ENCODE results near the gene NEURL1B.

The NEURL1B gene

DNA sequence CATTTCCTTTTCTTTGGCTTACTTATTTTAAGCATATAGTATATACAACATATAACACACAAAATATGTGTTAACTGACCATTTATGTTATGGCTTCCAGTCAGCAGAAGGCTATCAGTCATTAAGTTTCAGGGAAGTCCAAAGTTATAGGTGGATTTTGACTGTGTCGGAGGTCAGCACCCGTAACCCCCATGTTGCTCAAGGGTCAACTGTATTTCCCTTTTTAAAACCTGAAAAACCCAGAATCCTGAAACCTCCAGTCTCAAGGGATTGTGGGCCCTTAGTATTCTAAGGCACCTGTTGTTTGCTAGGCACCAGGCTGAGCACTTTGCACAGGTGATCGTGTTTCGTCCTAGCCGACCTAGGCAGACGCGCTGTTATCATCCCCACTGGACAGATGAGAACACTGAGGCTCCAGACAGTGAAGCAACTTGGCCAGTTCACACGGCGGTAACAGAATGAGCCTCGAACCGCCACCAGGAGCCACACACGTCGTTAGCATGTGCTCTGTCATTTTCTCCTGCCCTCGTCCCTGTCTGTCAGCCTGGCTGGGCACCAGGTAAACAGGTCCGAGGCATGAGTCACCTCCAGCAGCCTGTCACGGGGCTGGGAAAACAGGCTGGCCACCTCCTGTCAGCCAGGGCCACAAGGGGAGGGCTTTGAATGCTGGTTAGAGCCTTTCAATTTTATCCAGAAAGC lies 90.1 kb downstream of the NEURL1B start:
- H3K27ac ChIP-seq: peak overlapping the region; percentile 30
- TF ChIP-seq, protein P1, sequence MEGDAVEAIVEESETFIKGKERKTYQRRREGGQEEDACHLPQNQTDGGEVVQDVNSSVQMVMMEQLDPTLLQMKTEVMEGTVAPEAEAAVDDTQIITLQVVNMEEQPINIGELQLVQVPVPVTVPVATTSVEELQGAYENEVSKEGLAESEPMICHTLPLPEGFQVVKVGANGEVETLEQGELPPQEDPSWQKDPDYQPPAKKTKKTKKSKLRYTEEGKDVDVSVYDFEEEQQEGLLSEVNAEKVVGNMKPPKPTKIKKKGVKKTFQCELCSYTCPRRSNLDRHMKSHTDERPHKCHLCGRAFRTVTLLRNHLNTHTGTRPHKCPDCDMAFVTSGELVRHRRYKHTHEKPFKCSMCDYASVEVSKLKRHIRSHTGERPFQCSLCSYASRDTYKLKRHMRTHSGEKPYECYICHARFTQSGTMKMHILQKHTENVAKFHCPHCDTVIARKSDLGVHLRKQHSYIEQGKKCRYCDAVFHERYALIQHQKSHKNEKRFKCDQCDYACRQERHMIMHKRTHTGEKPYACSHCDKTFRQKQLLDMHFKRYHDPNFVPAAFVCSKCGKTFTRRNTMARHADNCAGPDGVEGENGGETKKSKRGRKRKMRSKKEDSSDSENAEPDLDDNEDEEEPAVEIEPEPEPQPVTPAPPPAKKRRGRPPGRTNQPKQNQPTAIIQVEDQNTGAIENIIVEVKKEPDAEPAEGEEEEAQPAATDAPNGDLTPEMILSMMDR (conservative IDR thresholded peaks at IDR 0.05): no peak
- TF ChIP-seq ZFX (IDR thresholded peaks at IDR 0.05): no peak

DNA sequence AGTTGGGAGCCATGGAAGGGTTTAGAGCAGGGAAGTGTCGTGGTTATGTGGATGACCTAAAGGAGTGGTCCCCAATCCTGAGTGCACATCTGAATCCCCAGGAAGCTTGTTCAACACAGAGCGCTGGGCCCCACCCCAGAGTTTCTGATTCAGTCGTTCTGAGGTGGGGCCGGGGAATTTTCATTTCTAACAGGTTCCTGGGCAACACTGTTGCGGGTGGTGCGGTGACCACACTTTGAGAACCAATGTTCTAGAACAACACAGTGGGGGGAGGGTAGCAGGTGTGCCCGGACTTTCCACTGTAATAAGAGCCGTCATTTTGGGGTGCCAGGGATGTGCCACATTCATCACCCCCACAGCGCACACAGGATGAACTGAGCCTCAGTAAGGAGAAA lies 90.6 kb downstream of the NEURL1B start:
- H3K27ac ChIP-seq: peak overlapping the region; percentile 30
- TF ChIP-seq, protein P1 (conservative IDR thresholded peaks at IDR 0.05): no peak
- no peak for TF ChIP-seq ZFX (IDR thresholded peaks at IDR 0.05)

DNA sequence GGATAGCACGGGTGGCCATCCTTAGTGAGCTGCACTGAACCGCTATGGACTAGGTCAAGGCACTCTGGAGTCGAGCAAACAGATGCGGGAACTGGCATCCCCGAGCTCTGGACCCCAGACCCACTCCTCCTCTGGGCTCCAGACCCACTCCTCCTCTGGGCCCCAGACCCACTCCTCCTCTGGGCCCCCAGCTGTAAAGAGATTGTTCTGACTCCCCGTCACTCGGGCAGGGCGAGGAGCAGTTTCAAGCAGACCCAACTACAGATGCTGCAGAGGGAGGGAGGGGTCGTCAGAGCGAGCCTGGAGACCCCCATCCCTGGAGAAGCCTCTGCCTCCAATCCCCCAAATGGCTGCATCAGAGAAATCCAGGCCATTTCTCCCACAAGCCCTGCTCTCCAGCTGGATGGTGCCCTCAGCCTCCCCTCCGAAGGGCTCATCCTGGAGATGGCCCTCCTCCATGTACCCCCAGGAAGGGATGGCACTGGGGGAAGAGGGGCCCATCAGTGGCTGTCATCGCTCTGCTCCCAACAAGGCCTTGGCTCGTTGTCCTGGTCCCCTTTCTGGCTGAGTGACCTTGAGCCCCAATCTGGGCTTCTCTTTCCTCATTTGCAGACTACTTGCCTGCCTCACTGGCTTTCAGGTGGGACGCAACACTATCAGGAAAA lies 91.3 kb downstream of the NEURL1B start:
- H3K27ac ChIP-seq: peak overlapping the region; percentile 30
- no peak for TF ChIP-seq ZFX (IDR thresholded peaks at IDR 0.05)
- TF ChIP-seq, protein P1 (conservative IDR thresholded peaks at IDR 0.05): no peak

DNA sequence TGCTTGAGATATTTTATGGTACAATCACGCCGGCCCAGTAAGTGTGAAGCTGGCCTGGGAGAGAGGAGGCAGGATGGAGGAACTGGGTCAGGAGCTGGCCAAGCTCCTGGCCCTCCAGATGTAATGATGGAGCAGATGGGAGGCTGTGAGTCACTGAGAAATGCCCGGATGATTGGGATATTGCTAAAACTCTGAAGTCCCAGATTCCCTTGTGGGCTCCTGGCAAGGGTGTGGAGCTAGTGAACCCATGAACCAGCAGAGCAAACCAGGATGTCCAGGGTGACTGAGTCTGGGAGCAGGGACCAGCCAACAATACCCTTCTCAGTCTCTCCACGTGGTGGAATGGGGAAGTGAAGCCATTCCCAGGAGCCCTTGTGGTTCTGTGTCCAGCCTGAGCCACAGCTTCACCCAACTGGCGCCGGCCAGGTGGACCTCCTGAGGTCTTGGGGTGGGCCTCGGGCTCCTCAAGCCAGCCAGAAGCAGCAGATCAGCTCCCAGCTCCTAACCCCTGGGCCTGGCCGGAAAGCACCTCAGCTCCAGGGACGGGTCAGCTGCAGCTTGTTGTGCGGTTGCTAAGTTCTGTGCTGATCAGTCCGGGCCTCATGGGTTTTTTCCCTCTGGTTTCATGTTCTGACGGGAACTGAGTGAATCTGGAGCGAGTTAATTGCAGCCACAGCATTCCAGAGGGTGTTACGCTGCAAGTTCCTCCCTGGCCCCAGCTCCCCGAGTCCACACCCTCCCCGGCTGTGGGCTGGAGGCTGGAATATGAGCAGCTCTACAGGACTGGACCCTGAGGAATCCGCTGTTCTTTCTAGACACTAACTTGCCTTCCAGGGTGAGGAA lies 92.3 kb downstream of the NEURL1B start:
- no peak overlapping the region for H3K27ac ChIP-seq
- TF ChIP-seq ZFX (IDR thresholded peaks at IDR 0.05): no peak
- TF ChIP-seq, protein P1 (conservative IDR thresholded peaks at IDR 0.05): no peak

DNA sequence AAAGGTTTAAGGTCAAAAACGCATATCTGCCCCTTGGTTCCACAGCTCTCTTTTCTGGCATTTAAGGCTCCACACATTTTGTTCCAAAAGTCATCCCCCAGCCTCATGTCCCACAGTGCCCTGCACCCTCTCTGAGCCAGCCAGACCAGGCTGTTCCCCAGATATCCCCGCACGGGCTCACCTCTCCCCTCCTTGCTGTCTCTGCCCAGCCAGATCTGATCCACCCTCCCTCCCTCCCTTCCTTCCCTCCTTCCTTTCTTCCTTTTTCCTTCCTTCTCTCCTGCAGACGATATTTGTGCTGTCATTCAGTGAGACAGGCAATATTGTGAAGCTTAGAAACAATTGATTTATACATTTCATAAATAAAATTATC lies 92.9 kb downstream of the NEURL1B start:
- no peak overlapping the region for H3K27ac ChIP-seq
- no peak for TF ChIP-seq ZFX (IDR thresholded peaks at IDR 0.05)
- TF ChIP-seq, protein P1 (conservative IDR thresholded peaks at IDR 0.05): no peak

DNA sequence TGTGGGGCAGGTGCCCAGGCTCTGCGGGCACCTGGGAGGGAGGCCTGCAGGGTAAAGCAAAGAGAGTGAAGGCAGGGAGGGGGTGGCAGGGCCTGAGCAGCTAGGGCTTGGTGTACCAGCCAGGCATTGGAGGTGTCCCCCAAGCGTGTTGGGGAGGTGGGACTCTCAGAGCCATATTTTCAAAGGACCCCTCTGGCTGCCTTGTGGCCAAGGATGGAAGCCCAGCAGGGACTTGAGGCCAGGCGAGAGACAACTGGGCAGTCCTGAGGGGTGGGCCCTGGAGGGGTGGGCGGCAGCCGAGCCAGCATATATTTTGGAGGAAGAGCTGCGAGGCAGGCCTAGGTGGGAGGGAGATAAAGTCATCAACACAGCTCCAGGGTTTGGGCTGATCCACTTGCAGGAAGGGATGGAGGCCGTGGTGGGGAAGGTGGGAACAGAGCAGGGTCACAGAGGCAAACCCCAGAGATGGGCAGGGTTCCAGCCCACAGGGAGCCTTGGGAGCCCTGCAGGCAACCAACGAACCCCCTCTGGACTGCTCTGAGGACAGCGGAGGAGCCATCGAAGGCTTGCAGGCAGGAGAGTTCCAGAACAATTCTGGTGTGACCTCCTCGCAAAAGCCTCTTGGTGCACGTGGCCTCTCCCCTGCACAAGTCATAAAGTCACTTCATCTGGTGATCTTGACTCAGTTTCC lies 94.2 kb downstream of the NEURL1B start:
- no peak for TF ChIP-seq ZFX (IDR thresholded peaks at IDR 0.05)
- TF ChIP-seq, protein P1 (conservative IDR thresholded peaks at IDR 0.05): no peak
- no peak overlapping the region for H3K27ac ChIP-seq
